Measurements from ENCODE around the gene NR4A2.

- TF ChIP-seq CTCF (IDR thresholded peaks at IDR 0.05) (no peak), POLR2A (IDR thresholded peaks at IDR 0.05) (no peak)
These were observed 37.5 kb downstream of the NR4A2 start for GRCh38 chr2:156294945-156295580.

Measured in body of pancreas (tissue), 4 donors.